Fibroblast of villous mesenchyme (primary cell): ENCODE data around the gene ACOX2. TPM values are rescaled to one million over a fixed set of nuclear protein-coding genes. Genes with fewer than 3 reads are reported as not detected.

Experiments
- DNase-seq: peaks from one replicate; pipeline ENCODE4 v3.0.0-alpha.2; 2010; ENCODE audit warnings: low read depth
- H3K4me3 ChIP-seq: 2 replicates; pipeline ENCODE4 v1.5.1; 2011; ENCODE audit warnings: low read depth, mild to moderate bottlenecking, low read length
- total RNA-seq: library from RNA; depleted of rRNA; stranded (reverse); fragments of >200 nt; gene quantifications from 2 replicates; pipeline ENCODE4 v1.2.3, GENCODE V29; 2012
- TF ChIP-seq, protein P1 (sequence below): IDR thresholded peaks from 2 replicates; pipeline ENCODE4 v1.5.1; 2012; ENCODE audit warnings: low read depth, mild to moderate bottlenecking, low read length; ENCODE audit not compliant: insufficient read depth

ACOX2 gene
- total RNA-seq, 1 donor: 12.1 TPM

DNA sequence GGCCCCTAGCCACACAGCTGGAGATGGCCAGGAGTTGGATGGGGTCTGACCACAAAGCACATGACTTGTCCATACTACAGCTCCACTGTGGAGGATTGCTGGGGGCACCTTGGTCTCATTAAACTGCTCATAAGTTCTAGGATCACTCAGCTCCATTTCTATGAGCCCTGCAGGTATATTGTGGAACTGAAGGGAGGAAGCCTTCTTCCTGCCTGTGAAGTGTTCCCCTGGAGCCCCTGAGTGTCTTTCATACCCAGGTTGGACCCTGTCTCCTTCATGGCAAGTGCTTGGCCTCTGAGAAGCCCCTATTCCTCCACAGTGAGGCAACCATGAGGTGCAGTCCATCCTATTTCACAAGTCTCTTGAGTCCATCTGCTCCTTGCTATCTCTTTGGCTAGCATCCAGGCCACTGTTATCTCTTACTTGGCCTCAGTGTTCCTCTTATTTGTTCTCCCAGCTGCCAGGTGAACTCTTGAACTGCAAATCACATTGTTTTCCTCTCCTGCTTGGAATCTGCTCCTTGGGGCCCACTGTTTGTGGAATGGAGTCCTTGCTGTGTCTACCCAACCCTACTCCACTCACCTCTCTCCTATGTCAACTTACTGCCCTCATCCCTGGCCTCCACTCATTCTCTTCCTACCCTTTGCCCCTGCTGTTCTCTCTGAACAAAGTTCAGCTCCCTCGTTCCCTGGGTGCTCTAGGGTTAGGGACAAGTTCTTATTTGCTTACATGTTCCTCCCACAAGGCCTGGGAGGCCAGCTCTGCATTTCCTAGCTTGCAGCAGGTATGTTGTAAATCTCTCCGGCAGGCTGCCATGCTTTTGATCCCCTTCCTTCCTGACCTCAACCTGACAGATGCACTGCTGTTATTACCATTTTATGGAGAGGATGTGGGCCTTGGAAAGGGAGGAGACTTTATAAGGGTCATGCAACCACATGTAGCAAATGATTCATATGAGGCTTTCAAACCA is 1.2 kb downstream of the ACOX2 start:
- H3K4me3 ChIP-seq: no peak overlapping the region
- TF ChIP-seq, protein P1, sequence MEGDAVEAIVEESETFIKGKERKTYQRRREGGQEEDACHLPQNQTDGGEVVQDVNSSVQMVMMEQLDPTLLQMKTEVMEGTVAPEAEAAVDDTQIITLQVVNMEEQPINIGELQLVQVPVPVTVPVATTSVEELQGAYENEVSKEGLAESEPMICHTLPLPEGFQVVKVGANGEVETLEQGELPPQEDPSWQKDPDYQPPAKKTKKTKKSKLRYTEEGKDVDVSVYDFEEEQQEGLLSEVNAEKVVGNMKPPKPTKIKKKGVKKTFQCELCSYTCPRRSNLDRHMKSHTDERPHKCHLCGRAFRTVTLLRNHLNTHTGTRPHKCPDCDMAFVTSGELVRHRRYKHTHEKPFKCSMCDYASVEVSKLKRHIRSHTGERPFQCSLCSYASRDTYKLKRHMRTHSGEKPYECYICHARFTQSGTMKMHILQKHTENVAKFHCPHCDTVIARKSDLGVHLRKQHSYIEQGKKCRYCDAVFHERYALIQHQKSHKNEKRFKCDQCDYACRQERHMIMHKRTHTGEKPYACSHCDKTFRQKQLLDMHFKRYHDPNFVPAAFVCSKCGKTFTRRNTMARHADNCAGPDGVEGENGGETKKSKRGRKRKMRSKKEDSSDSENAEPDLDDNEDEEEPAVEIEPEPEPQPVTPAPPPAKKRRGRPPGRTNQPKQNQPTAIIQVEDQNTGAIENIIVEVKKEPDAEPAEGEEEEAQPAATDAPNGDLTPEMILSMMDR: no peak
- peak; percentile 45 for DNase-seq

DNA sequence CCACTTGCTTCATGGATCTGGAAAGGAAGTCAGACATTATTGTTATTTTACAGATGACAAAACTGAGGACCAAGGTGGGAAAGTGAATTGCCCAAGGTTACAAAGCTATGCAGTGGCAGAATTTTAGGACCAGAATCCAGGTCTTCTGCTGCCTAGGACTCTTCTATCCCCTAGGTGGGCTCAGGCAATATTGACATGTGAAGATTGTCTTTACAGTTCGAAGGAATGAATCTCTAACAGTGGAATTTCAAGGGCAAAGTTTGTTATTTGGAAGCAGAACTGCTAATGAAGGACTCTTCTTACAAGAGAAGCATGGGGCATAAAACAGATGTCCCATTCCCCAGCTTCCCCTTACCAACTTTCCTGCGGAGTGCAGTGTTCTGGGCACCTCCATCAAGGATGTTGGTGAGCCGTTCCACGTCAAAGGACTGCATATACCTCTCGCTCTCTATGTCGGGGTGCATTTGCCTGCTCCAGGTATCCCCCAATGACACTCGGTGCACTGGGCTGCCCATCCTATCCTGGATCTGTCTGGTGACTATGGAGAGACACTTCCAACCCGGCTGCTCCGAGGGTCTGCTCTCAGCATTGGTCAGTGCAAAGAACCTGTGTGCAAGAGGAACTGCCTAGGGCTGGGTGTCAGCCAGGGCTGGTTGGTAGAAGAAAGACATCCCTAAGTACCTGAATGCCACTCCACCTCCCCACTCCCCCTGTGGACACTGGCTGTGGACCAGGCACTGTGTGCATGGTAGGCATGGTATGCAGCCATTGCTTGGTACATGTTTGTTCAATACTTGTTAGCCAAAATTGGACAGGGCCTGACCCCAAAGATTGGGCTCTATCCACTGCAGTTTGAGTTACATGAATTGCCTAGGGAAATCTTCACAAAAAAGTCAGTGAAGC is 2.1 kb downstream of the ACOX2 start:
- no peak overlapping the region for H3K4me3 ChIP-seq
- TF ChIP-seq, protein P1: no peak
- no peak for DNase-seq

DNA sequence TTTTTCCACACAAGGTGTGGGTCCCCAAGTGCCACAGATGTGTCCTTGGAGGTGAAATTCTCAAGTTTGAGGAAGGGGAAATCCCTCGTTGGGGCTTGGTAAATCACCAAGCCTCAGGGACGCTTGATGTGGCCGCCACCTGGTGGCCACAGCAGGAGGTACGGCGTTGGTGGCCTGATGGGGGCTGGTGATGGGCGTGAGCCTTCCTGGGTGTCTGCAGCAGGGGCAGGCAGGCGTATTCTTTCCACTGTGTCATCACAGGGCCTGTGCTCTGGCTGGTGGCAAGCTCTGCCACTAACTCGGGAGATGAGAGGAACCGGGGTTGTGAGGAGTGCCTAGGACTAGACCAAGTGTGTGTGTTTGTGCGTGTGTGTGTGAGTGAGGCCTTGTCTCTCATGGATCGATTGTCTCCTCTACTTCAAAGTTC is 4.2 kb downstream of the ACOX2 start:
- H3K4me3 ChIP-seq: no peak overlapping the region
- DNase-seq: peak; percentile 71
- TF ChIP-seq, protein P1: peak; percentile 95

DNA sequence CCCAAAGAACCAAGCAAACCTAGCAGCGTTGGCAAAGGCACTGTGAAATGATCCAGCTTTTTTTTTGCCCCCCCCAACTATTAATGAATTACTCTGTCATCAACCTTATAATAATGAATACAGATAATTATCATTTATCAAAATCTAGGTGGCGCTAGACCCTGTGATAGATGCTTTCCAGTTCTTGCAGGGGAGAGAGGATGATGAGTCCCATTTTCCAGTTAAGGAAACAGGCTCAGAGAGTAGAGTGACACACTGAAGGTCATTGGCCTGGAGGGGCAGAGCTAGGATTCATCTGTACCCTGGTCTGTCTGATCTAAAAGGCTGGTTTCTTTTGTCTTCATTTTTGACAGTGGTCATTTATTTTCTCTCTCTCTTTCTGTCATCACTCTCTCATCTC is 5.0 kb downstream of the ACOX2 start:
- TF ChIP-seq, protein P1: no peak
- DNase-seq: no peak
- H3K4me3 ChIP-seq: no peak overlapping the region

DNA sequence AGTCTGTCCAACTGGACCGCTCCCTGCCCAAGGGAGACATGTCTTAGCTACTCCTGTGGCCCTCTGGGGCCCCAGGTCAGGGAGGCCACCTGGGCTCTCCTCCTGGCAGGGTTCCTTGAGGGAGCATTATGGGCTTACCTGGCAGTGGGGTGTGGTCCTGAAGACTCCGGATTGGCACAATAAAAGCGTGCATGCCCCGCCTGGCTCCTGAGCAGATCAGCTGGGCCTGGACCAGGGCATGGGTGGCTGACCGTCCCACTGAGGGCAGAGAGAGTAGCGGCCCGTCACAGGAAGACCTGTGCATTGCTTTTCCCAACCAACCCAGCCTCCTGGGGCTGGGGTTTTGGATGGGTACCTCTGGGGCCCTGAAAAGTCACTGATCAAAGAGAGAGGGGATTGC is 5.4 kb downstream of the ACOX2 start:
- TF ChIP-seq, protein P1: peak; percentile 6
- DNase-seq: no peak
- no peak overlapping the region for H3K4me3 ChIP-seq

DNA sequence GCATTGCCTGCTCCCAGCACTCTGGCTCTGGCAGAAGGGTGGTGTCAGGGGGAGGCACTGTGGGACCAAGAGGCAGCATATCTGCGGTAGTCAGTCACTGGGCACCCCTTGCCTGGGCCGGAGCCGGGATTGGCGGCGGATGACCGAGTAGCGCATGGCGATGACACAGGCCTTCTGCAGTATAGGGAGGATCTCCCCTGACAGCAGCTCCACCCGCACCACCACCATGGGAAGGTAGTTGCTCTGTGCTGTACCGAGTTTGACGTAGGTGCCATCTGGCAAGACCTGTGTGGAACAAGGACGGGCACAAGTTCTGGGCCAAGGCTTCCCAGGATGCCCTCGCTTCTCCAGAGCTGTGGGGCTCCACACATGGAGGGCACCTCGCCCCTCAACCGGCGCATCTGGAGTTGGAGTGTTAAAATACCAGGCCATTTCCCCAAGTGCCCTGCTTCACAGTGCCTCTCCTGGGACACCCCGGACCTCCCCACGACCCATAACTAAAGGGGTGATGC is 6.6 kb downstream of the ACOX2 start:
- TF ChIP-seq, protein P1: no peak
- DNase-seq: no peak
- H3K4me3 ChIP-seq: no peak overlapping the region
